KMS-11 (cell line): ENCODE data around the gene DMC1.

Experiments used
- H2AFZ ChIP-seq: fragments of 200-600 bp; sonication (generic); 2 replicates; pipeline ENCODE4 v1.6.1; 2016; ENCODE audit warnings: antibody characterized with exemption, mixed run types, low read depth
- H3K27ac ChIP-seq: fragments of 200-600 bp; sonication (generic); 2 replicates; pipeline ENCODE4 v1.6.1; 2016; ENCODE audit warnings: mild to moderate bottlenecking, mixed run types
- H3K27me3 ChIP-seq: fragments of 200-600 bp; sonication (generic); 2 replicates; pipeline ENCODE4 v1.6.1; 2017; ENCODE audit warnings: mild to moderate bottlenecking, low read depth, mixed run types, moderate library complexity; ENCODE audit not compliant: insufficient read depth
- H3K36me3 ChIP-seq: fragments of 200-600 bp; sonication (generic); 2 replicates; pipeline ENCODE4 v1.6.1; 2017; ENCODE audit warnings: mild to moderate bottlenecking, mixed run types; ENCODE audit not compliant: insufficient read depth
- H3K4me1 ChIP-seq: fragments of 200-600 bp; sonication (generic); 2 replicates; pipeline ENCODE4 v1.6.1; 2016; ENCODE audit warnings: mild to moderate bottlenecking, low read depth, mixed run types; ENCODE audit not compliant: poor library complexity, severe bottlenecking
- H3K4me2 ChIP-seq: fragments of 200-600 bp; sonication (generic); 2 replicates; pipeline ENCODE4 v1.7.0; 2016; ENCODE audit warnings: mild to moderate bottlenecking, mixed run types
- H3K4me3 ChIP-seq: fragments of 200-600 bp; sonication (generic); IDR thresholded peaks from 2 replicates; pipeline ENCODE4 v1.6.1; 2017; ENCODE audit warnings: low read depth, low read length, mixed read lengths; ENCODE audit not compliant: insufficient read depth
- H3K79me2 ChIP-seq: fragments of 200-600 bp; sonication (generic); 2 replicates; pipeline ENCODE4 v1.6.1; 2016; ENCODE audit warnings: low read depth, mixed run types; ENCODE audit not compliant: insufficient read depth
- H3K9ac ChIP-seq: fragments of 200-600 bp; sonication (generic); 2 replicates; pipeline ENCODE4 v1.6.1; 2016; ENCODE audit warnings: mild to moderate bottlenecking, mixed run types
- H4K20me1 ChIP-seq: fragments of 200-600 bp; sonication (generic); 2 replicates; pipeline ENCODE4 v1.6.1; 2016; ENCODE audit warnings: mild to moderate bottlenecking, mixed run types; ENCODE audit not compliant: insufficient read depth
- TF ChIP-seq, protein P1 (sequence below): fragments of 200-600 bp; sonication (generic); conservative IDR thresholded peaks from 2 replicates; pipeline ENCODE4 v1.6.1; 2017; ENCODE audit warnings: low read depth, mild to moderate bottlenecking, antibody characterized with exemption, low read length, moderate library complexity, mixed read lengths

The DMC1 gene

DNA sequence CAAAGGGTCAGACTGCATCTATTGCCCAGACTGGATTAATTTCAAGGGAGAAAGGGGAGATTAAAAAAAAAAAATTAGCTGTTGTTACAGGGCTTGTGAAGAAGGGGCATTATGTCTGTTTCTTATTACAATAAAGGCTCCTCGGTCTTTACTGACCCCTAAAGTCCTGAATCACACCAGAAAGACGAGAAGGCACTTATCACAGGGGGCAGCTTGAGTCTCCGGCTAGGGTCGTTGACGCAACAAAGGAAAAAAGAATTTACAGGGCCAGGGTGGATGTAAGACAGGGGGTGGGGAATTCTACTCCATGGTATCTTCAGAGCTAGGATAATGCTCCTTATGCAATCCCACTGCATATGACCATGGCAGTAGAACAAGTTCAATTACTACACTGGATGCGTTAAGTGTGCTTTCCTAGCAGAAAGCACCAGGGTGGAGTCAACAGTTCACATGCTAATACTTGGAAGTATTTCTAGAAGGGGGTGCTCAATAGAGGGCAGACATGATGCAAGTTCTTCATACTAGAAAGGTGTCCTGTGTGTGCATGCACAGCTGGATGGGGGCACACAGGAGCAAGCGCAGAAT is 80.3 kb downstream of the DMC1 start:
- H2AFZ ChIP-seq = no peak overlapping the region
- no peaks in the 10 kb centered on the region for H3K27me3 ChIP-seq
- H3K36me3 ChIP-seq = peaks cover 39% of the 10 kb centered on the region; the same call in 1 of the 2 replicates
- H3K4me2 ChIP-seq = no peak overlapping the region
- TF ChIP-seq, protein P1, sequence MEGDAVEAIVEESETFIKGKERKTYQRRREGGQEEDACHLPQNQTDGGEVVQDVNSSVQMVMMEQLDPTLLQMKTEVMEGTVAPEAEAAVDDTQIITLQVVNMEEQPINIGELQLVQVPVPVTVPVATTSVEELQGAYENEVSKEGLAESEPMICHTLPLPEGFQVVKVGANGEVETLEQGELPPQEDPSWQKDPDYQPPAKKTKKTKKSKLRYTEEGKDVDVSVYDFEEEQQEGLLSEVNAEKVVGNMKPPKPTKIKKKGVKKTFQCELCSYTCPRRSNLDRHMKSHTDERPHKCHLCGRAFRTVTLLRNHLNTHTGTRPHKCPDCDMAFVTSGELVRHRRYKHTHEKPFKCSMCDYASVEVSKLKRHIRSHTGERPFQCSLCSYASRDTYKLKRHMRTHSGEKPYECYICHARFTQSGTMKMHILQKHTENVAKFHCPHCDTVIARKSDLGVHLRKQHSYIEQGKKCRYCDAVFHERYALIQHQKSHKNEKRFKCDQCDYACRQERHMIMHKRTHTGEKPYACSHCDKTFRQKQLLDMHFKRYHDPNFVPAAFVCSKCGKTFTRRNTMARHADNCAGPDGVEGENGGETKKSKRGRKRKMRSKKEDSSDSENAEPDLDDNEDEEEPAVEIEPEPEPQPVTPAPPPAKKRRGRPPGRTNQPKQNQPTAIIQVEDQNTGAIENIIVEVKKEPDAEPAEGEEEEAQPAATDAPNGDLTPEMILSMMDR = no peak
- no peak overlapping the region for H3K9ac ChIP-seq
- 0 out of 2 replicates have a peak, but pooled peaks cover 4% of the 10 kb centered on the region for H4K20me1 ChIP-seq
- H3K79me2 ChIP-seq = peaks cover 25% of the 10 kb centered on the region; the same call in 1 of the 2 replicates
- H3K4me3 ChIP-seq = no peak overlapping the region
- H3K27ac ChIP-seq = peak overlapping the region; percentile 14; the same call in 1 of the 2 replicates
- H3K4me1 ChIP-seq = peaks cover 91% of the 10 kb centered on the region

DNA sequence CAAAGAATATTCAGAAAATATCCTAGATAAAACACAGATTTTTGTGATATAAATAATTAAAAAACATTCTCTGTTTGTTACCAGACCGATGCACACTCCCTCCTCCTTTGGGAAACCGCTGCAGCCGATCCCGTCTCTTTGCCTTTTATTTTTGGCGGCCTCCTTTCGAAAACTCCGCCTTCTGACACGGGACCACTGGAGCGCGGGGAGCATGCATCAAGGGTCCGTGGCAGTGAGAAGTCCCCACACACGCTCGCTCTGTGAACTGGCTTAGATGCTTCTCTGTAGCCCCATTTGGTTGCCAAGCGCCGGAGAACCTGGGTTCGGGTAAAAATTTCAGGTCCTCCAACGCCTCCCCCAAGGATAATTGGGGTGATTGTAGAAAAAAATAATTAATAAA is 80.8 kb downstream of the DMC1 start:
- TF ChIP-seq, protein P1 = no peak
- Histone ChIP-seq H3K27me3 (no peaks in the 10 kb centered on the region), H3K4me2 (no peak overlapping the region), H4K20me1 (0 out of 2 replicates have a peak, but pooled peaks cover 4% of the 10 kb centered on the region), H2AFZ (no peak overlapping the region), H3K4me3 (no peak overlapping the region), H3K36me3 (peaks cover 39% of the 10 kb centered on the region; the same call in 1 of the 2 replicates), H3K27ac (no peak overlapping the region), H3K79me2 (peaks cover 20% of the 10 kb centered on the region; the same call in 1 of the 2 replicates), H3K9ac (no peak overlapping the region), H3K4me1 (peaks cover 90% of the 10 kb centered on the region)

DNA sequence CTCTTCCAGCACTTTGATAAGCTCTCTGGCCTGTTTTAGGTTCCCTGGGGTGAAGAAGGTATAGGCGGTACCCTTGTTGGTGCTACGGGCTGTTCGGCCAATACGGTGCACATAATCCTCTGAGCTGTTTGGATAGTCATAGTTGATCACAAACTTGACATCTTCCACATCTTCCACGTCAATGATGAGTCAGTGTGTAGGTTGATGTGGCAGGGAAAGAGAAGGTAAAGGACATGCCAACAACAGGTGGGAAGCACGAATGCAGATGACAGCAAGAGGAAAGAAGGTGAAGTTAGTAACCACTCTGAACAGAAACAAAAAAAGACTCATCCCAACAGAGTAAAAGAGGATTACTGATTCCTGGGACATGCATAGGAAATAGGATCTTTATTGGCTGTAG is 82.0 kb downstream of the DMC1 start:
- H4K20me1 ChIP-seq = no peaks in the 10 kb centered on the region; the same call in 1 of the 2 replicates
- H2AFZ ChIP-seq = no peak overlapping the region
- no peak overlapping the region for H3K4me2 ChIP-seq
- H3K9ac ChIP-seq = no peak overlapping the region
- peaks cover 35% of the 10 kb centered on the region; the same call in 1 of the 2 replicates for H3K36me3 ChIP-seq
- no peak overlapping the region for H3K4me3 ChIP-seq
- no peak overlapping the region for H3K27ac ChIP-seq
- TF ChIP-seq, protein P1 = no peak
- H3K4me1 ChIP-seq = peaks cover 85% of the 10 kb centered on the region
- H3K27me3 ChIP-seq = no peaks in the 10 kb centered on the region
- peaks cover 8% of the 10 kb centered on the region; the same call in 1 of the 2 replicates for H3K79me2 ChIP-seq

DNA sequence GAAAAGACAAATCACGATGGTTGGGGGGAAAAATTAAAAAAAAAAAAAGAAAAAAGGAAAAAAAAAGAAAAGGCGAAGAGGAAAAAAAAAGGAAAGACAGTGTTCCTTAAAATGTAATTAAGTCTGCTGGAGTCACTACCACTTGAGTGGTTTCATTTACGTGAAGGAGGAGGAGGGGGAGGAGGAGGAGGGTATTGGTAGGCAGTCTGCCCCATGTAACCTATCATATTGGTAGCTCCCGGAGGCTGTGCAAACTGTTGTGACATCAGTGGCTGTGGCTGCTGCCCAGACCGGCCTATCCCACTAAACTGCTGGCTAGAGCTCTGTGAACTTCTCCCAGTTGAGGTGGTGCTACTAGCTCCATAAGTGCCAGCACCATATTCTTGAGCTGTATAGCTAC is 84.2 kb downstream of the DMC1 start:
- TF ChIP-seq, protein P1 = no peak
- H3K4me1 ChIP-seq = peaks cover 63% of the 10 kb centered on the region
- no peak overlapping the region for H3K4me3 ChIP-seq
- no peak overlapping the region for H3K4me2 ChIP-seq
- no peaks in the 10 kb centered on the region; the same call in 1 of the 2 replicates for H4K20me1 ChIP-seq
- no peak overlapping the region for H3K27ac ChIP-seq
- H2AFZ ChIP-seq = no peak overlapping the region
- peaks cover 4% of the 10 kb centered on the region; the same call in 1 of the 2 replicates for H3K79me2 ChIP-seq
- no peaks in the 10 kb centered on the region for H3K27me3 ChIP-seq
- peaks cover 35% of the 10 kb centered on the region; the same call in 1 of the 2 replicates for H3K36me3 ChIP-seq
- H3K9ac ChIP-seq = no peak overlapping the region
